HCT116 (cell line): ENCODE data around the gene PCDHB12.
"Not testable (repeated sequence)": the region's sequence is repeated elsewhere in the genome, so short reads cannot be mapped to it uniquely, and the experiment has no call there.

ENCODE experiments used
- CTCF ChIP-seq, 3 experiments: fragments of 200-600 bp in 1 of 3; sonication (generic) in 1 of 3; IDR thresholded peaks in 2 of 3; conservative IDR thresholded peaks in 1 of 3; 2 replicates each; pipeline ENCODE4 v1.5.1; 2012 to 2017; ENCODE audit warnings: low read depth in 2 of 3, low read length in 2 of 3, antibody characterized with exemption in 1 of 3, borderline replicate concordance in 1 of 3, control low read depth in 1 of 3, mild to moderate bottlenecking in 1 of 3, mixed read lengths in 1 of 3, mixed run types in 1 of 3, moderate library complexity in 1 of 3; ENCODE audit not compliant: insufficient read depth in 1 of 3
- FOSL1 ChIP-seq: IDR thresholded peaks from 2 replicates; pipeline ENCODE4 v1.6.1; 2012; ENCODE audit warnings: low read depth
- POLR2A ChIP-seq: IDR thresholded peaks from 2 replicates; pipeline ENCODE4 v1.7.0; 2011; ENCODE audit warnings: borderline replicate concordance; ENCODE audit not compliant: insufficient read depth, insufficient read length; ENCODE audit errors: extremely low read depth

- not testable (repeated sequence) for TF ChIP-seq CTCF (IDR thresholded peaks at IDR 0.05 in 2 of 3, conservative IDR thresholded peaks at IDR 0.05 in 1 of 3; ENCODE audit: borderline replicate concordance in 1 of 3, insufficient read depth in 1 of 3, low read depth in 2 of 3, low read length in 2 of 3); FOSL1; POLR2A
Measured at GRCh38 chr5:141210849-141211248, 2.3 kb downstream of the PCDHB12 start.
